SK-N-SH (cell line): ENCODE measurements around the gene CIITA. TPM values are rescaled to one million over a fixed set of nuclear protein-coding genes. Genes with fewer than 3 reads are reported as not detected.
A peak's percentile ranks its signal among the peaks of the same experiment; 100 is the strongest.

Experiments used
- CTCF ChIA-PET: fragments of 300-600, 350-600 bp; formaldehyde crosslinking; extraction: SDS; loops from one replicate; lab custom pipeline; 2021; lab: Yijun Ruan, JAX
- POLR2A ChIA-PET: fragments of 350-600 bp; sonication (Branson Sonifier 250); formaldehyde crosslinking; extraction: SDS; loops from one replicate; lab custom pipeline; 2020; ENCODE audit warnings: antibody characterized with exemption, inconsistent platforms; lab: Yijun Ruan, JAX
- DNase-seq: peaks from one replicate; pipeline ENCODE4 v3.0.0; 2012
- H2AFZ ChIP-seq: fragments of 200-600 bp; sonication (generic); 2 replicates; pipeline ENCODE4 v1.8.1; 2016; ENCODE audit warnings: antibody characterized with exemption, mild to moderate bottlenecking, low read depth
- H3F3A ChIP-seq: fragments of 200-600 bp; sonication (generic); replicated peaks from 2 replicates; pipeline ENCODE3; 2016; ENCODE audit warnings: antibody characterized with exemption, mild to moderate bottlenecking; ENCODE audit not compliant: insufficient read depth
- H3K27ac ChIP-seq, 2 experiments: fragments of 200-500 bp in 1 of 2; fragments of 200-600 bp in 1 of 2; sonication (Bioruptor generic) in 1 of 2; sonication (generic), shearing (Covaris generic) in 1 of 2; 2 replicates each; pipeline versions ENCODE4 v1.5.1 to v1.6.1; 2014 to 2016; ENCODE audit warnings: low read depth in 2 of 2, inconsistent platforms in 1 of 2, low read length in 1 of 2, mild to moderate bottlenecking in 1 of 2, mixed read lengths in 1 of 2
- H3K27me3 ChIP-seq: fragments of 200-600 bp; sonication (generic), shearing (Covaris generic); 2 replicates; pipeline ENCODE4 v1.6.1; 2016; ENCODE audit warnings: mixed run types; ENCODE audit not compliant: insufficient read depth
- H3K36me3 ChIP-seq, 2 experiments: fragments of 200-500 bp in 1 of 2; fragments of 200-600 bp in 1 of 2; sonication (Bioruptor generic) in 1 of 2; sonication (generic) in 1 of 2; replicated peaks in 1 of 2; 2 replicates each; pipeline versions ENCODE3 to v1.5.1; 2014 to 2016; ENCODE audit warnings: low read length in 1 of 2, mild to moderate bottlenecking in 1 of 2; ENCODE audit not compliant: insufficient read depth in 2 of 2, control insufficient read depth in 1 of 2
- H3K4me1 ChIP-seq, 2 experiments: fragments of 200-500 bp in 1 of 2; fragments of 200-600 bp in 1 of 2; sonication (Bioruptor generic) in 1 of 2; sonication (generic), shearing (Covaris generic) in 1 of 2; 2 replicates each; pipeline versions ENCODE4 v1.5.1 to v1.6.1; 2014 to 2016; ENCODE audit warnings: low read depth in 1 of 2, low read length in 1 of 2, mixed run types in 1 of 2; ENCODE audit not compliant: insufficient read depth in 2 of 2, control insufficient read depth in 1 of 2
- H3K4me2 ChIP-seq: fragments of 200-600 bp; sonication (generic), shearing (Covaris generic); 2 replicates; pipeline ENCODE4 v1.6.1; 2017; ENCODE audit warnings: mixed run types
- H3K4me3 ChIP-seq, 2 experiments: fragments of 200-500 bp in 1 of 2; fragments of 200-600 bp in 1 of 2; sonication (Bioruptor generic) in 1 of 2; sonication (generic), shearing (Covaris generic) in 1 of 2; 2 replicates each; pipeline versions ENCODE4 v1.5.1 to v1.8.1; 2014 to 2016; ENCODE audit warnings: low read depth in 2 of 2, inconsistent platforms in 1 of 2, low read length in 1 of 2, mild to moderate bottlenecking in 1 of 2, mixed read lengths in 1 of 2, moderate library complexity in 1 of 2
- H3K79me2 ChIP-seq: fragments of 200-600 bp; sonication (generic); 2 replicates; pipeline ENCODE4 v1.8.1; 2017; ENCODE audit warnings: mild to moderate bottlenecking; ENCODE audit not compliant: insufficient read depth
- H3K9ac ChIP-seq: fragments of 200-600 bp; sonication (generic); 2 replicates; pipeline ENCODE4 v1.6.1; 2017; ENCODE audit warnings: mixed run types
- H3K9me2 ChIP-seq: fragments of 200-600 bp; sonication (generic); 2 replicates; pipeline ENCODE4 v1.6.1; 2017; ENCODE audit warnings: mixed run types
- H3K9me3 ChIP-seq: fragments of 200-600 bp; sonication (generic); 2 replicates; pipeline ENCODE4 v1.6.1; 2017; ENCODE audit warnings: mixed run types, mild to moderate bottlenecking, moderate library complexity
- H4K20me1 ChIP-seq: fragments of 200-600 bp; sonication (generic); 2 replicates; pipeline ENCODE4 v1.6.1; 2017; ENCODE audit warnings: mild to moderate bottlenecking, mixed run types; ENCODE audit not compliant: insufficient read depth
- EP300 ChIP-seq, 2 experiments: IDR thresholded peaks; 2 replicates each; pipeline versions ENCODE4 v1.4.0 to v1.6.1; 2012; ENCODE audit warnings: borderline replicate concordance in 1 of 2, low read depth in 1 of 2, low read length in 1 of 2
- EZH2phosphoT487 ChIP-seq: fragments of 200-600 bp; sonication (generic); IDR thresholded peaks from 2 replicates; pipeline ENCODE4 v1.6.1; 2017; ENCODE audit warnings: low read depth, mixed run types, mild to moderate bottlenecking, antibody characterized with exemption, moderate library complexity, borderline replicate concordance
- IRF3 ChIP-seq: fragments of 150-350 bp; IDR thresholded peaks from 2 replicates; pipeline ENCODE4 v1.6.1; 2016; ENCODE audit warnings: mild to moderate bottlenecking, low read depth, low read length
- MAX ChIP-seq: IDR thresholded peaks from 2 replicates; pipeline ENCODE4 v1.4.0; 2012; ENCODE audit warnings: low read depth
- MXI1 ChIP-seq: IDR thresholded peaks from 2 replicates; pipeline ENCODE4 v1.6.1; 2012; ENCODE audit warnings: mild to moderate bottlenecking, low read depth, low read length, improper control_type of control experiment
- RCOR1 ChIP-seq: fragments of 150-350 bp; IDR thresholded peaks from 2 replicates; pipeline ENCODE4 v1.6.1; 2017; ENCODE audit warnings: antibody characterized with exemption, low read length
- REST ChIP-seq: IDR thresholded peaks from 2 replicates; pipeline ENCODE4 v1.6.1; 2012; ENCODE audit warnings: mild to moderate bottlenecking, low read depth, low read length, moderate library complexity
- RFX5 ChIP-seq: IDR thresholded peaks from 2 replicates; pipeline ENCODE4 v1.6.1; 2012; ENCODE audit warnings: mild to moderate bottlenecking, improper control_type of control experiment, low read length
- SIN3A ChIP-seq: IDR thresholded peaks from 2 replicates; pipeline ENCODE4 v1.6.1; 2012; ENCODE audit warnings: low read depth, mild to moderate bottlenecking, low read length, moderate library complexity, borderline replicate concordance
- SMC3 ChIP-seq: IDR thresholded peaks from 2 replicates; pipeline ENCODE4 v1.6.1; 2012; ENCODE audit warnings: low read depth, low read length, improper control_type of control experiment
- TCF12 ChIP-seq: IDR thresholded peaks from 2 replicates; pipeline ENCODE4 v1.4.0; 2012
- YY1 ChIP-seq: IDR thresholded peaks from 2 replicates; pipeline ENCODE4 v1.4.0; 2012; ENCODE audit warnings: low read depth, mild to moderate bottlenecking
- WGBS: methylation state at CpG from one replicate; pipeline ENCODE4 v1.1.6; 2017; ENCODE audit warnings: low lambda C conversion rate; 5-methylcytosine and 5-hydroxymethylcytosine counted together
- polyA plus RNA-seq, 3 experiments: library from polyadenylated mRNA; depleted of rRNA; stranded (reverse); fragments of >200 nt; gene quantifications; 2 replicates each; pipeline ENCODE4 v1.2.3, GENCODE V29; 2012

CIITA gene
- polyA plus RNA-seq, 1 of the 3 experiments (the other 2 are of a cell fraction), result 0.23 TPM

GRCh38 chr16:10950393-10950792 is 73.4 kb downstream of the CIITA start:
- no peak for DNase-seq
- WGBS, result 45% methylated on average over 5 of the region's 5 CpGs
- Histone ChIP-seq H3K4me1 (peaks cover 22 to 60% of the 10 kb centered on the region in 2 experiments), H3K9me2 (no peaks in the 10 kb centered on the region), H2AFZ (no peak overlapping the region)
- TF ChIP-seq SMC3, result no peak
- TF ChIP-seq TCF12, result no peak
- TF ChIP-seq RCOR1, result no peak
- no peak for TF ChIP-seq IRF3
- no peak for TF ChIP-seq SIN3A
- TF ChIP-seq REST, result no peak
- no peak for TF ChIP-seq RFX5
- TF ChIP-seq MAX, result no peak
- no peak for TF ChIP-seq EZH2phosphoT487
- TF ChIP-seq EP300 (IDR thresholded peaks at IDR 0.05; ENCODE audit: borderline replicate concordance in 1 of 2, low read depth in 1 of 2, low read length in 1 of 2), result no peak
- TF ChIP-seq MXI1, result no peak
- TF ChIP-seq YY1, result no peak
- TF ChIP-seq, all 33 proteins: peak for 0
- ChIA-PET POLR2A (interaction anchor here (0.6 to 0.8 kb wide), 3 partner anchors 205 to 310 kb away, joined by 3 to 4 read pairs (median 3); no protein-coding TSS in a partner anchor), CTCF (interaction anchor here (0.8 to 12.0 kb wide), 8 partner anchors 10 to 446 kb away, joined by 3 to 199 read pairs (median 4); partner anchors contain the start of gene SOCS1)
- no peak overlapping the region for H3K9ac ChIP-seq
- H3K27ac ChIP-seq, result peak overlapping the region in 1 of 2 experiments; percentile 51; a peak in 1 of 4 replicates
- no peaks in the 10 kb centered on the region for H3K9me3 ChIP-seq
- H3K36me3 ChIP-seq, result no peaks in the 10 kb centered on the region
- peaks cover 7% of the 10 kb centered on the region for H4K20me1 ChIP-seq
- H3K79me2 ChIP-seq, result peaks cover 63% of the 10 kb centered on the region
- peaks cover 3% of the 10 kb centered on the region for H3F3A ChIP-seq
- H3K27me3 ChIP-seq, result no peaks in the 10 kb centered on the region
- H3K4me2 ChIP-seq, result no peak overlapping the region
- H3K4me3 ChIP-seq, result no peak overlapping the region
